ENCODE data around the gene LDLRAP1. TPM values are rescaled to one million over a fixed set of nuclear protein-coding genes. Genes with fewer than 3 reads are reported as not detected.

The LDLRAP1 gene
- total and polyA plus RNA-seq, 2 donors (not counting 1 experiment from before 2014, with no cell fraction given), result 7.3 to 21.0 TPM

DNA sequence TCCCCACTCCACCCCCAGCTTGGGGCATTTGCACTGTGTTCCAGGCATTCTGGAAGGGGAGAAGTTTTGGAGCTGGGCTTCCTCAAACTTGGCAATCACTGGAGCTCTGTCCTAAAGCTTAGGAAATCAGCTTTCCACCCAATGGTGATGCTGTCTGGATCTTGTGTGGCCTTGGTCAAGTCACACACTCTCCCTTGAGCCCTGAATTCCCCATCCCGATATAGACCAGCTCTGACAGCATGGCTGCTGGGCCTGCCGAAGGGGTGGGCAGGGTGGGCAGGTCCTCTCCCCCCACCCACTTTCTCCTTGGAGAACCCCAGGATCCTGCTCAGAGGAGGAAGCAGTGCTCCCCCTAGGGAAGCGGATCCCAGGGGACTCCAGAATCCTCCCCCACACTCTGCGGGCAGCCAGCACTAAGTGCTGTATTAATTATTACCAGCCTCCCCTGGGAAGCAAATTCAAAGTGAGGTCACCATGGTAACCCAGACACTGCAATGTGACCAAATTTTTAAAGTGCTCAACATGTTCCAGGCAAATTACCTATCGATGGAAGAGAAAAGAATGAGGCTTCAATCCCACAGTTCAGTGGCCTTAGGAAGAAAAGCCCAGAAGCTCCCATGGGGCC lies 21.3 kb upstream of the LDLRAP1 start:
- Histone ChIP-seq H3K36me3 (ENCODE audit: control insufficient read depth, insufficient read depth, low read length) (no peaks in the 10 kb centered on the region), H3K4me3 (replicated peaks in 1 of 4; ENCODE audit: control extremely low read depth in 1 of 4, insufficient read depth in 1 of 4, low read depth in 3 of 4, low read length in 4 of 4) (no peak overlapping the region)
- DNase-seq (ENCODE audit: low read depth in 2 of 2), result no peak

DNA sequence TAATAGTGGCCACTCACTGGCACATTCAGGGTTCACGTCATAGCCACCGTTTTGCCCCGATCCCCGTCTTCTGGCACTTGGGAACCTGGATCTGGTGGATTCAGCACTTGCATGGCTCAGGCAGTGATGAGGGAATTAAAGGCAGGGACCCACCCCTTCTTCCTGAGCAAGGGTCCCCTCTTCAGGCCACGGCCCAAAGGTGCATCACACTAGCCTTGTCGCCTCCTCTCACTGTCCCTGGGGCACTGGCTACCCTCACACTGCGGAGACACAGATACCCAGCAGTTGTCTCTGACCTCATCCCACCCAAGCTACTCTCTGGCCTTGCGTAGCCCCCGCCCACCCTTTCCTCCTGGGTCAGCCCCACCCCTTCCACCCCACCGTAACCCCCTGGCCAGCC lies 19.9 kb upstream of the LDLRAP1 start:
- no peak overlapping the region for H3K9ac ChIP-seq (ENCODE audit: insufficient read depth, low read length)
- peak in 1 of 2 donors; percentile 20 for DNase-seq (ENCODE audit: low read depth in 2 of 2)
- TF ChIP-seq, protein P1, sequence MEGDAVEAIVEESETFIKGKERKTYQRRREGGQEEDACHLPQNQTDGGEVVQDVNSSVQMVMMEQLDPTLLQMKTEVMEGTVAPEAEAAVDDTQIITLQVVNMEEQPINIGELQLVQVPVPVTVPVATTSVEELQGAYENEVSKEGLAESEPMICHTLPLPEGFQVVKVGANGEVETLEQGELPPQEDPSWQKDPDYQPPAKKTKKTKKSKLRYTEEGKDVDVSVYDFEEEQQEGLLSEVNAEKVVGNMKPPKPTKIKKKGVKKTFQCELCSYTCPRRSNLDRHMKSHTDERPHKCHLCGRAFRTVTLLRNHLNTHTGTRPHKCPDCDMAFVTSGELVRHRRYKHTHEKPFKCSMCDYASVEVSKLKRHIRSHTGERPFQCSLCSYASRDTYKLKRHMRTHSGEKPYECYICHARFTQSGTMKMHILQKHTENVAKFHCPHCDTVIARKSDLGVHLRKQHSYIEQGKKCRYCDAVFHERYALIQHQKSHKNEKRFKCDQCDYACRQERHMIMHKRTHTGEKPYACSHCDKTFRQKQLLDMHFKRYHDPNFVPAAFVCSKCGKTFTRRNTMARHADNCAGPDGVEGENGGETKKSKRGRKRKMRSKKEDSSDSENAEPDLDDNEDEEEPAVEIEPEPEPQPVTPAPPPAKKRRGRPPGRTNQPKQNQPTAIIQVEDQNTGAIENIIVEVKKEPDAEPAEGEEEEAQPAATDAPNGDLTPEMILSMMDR (conservative IDR thresholded peaks at IDR 0.05 in 1 of 2, IDR thresholded peaks at IDR 0.05 in 1 of 2; ENCODE audit: low read depth in 1 of 2, low read length in 2 of 2), result no peak
- no peak for TF ChIP-seq EZH2 (IDR thresholded peaks at IDR 0.05; ENCODE audit: low read length, missing control alignments)
- no peak overlapping the region for H3K27ac ChIP-seq (ENCODE audit: insufficient read depth, low read length)
- H3K27me3 ChIP-seq (ENCODE audit: control insufficient read depth, insufficient read depth, low read length), result peaks cover 2% of the 10 kb centered on the region
- H3K79me2 ChIP-seq (ENCODE audit: control insufficient read depth, insufficient read depth, low read length), result no peaks in the 10 kb centered on the region
- no peaks in the 10 kb centered on the region for H4K20me1 ChIP-seq (ENCODE audit: control insufficient read depth, extremely low read depth, insufficient read depth, low read length)
- H3K9me3 ChIP-seq (ENCODE audit: control insufficient read depth, insufficient read depth, low read depth, low read length), result no peaks in the 10 kb centered on the region
- no peak overlapping the region for H2AFZ ChIP-seq (ENCODE audit: low read length)
- H3K4me2 ChIP-seq (ENCODE audit: extremely low read depth, insufficient read depth, low read length), result no peak overlapping the region
- no peak overlapping the region for H3K4me3 ChIP-seq (replicated peaks in 1 of 4; ENCODE audit: control extremely low read depth in 1 of 4, insufficient read depth in 1 of 4, low read depth in 3 of 4, low read length in 4 of 4)
- no peaks in the 10 kb centered on the region for H3K36me3 ChIP-seq (ENCODE audit: control insufficient read depth, insufficient read depth, low read length)
- no peaks in the 10 kb centered on the region for H3K4me1 ChIP-seq (ENCODE audit: control insufficient read depth, extremely low read depth, insufficient read depth, low read length)

More for the DNA sequence above, 21.3 kb upstream of the LDLRAP1 start:
- peaks cover 2% of the 10 kb centered on the region for H3K27me3 ChIP-seq (ENCODE audit: control insufficient read depth, insufficient read depth, low read length)
- no peak overlapping the region for H3K27ac ChIP-seq (ENCODE audit: insufficient read depth, low read length)
- no peaks in the 10 kb centered on the region for H3K9me3 ChIP-seq (ENCODE audit: control insufficient read depth, insufficient read depth, low read depth, low read length)
- H3K9ac ChIP-seq (ENCODE audit: insufficient read depth, low read length), result no peak overlapping the region
- no peaks in the 10 kb centered on the region for H4K20me1 ChIP-seq (ENCODE audit: control insufficient read depth, extremely low read depth, insufficient read depth, low read length)
- H3K4me1 ChIP-seq (ENCODE audit: control insufficient read depth, extremely low read depth, insufficient read depth, low read length), result no peaks in the 10 kb centered on the region
- TF ChIP-seq, protein P1 (conservative IDR thresholded peaks at IDR 0.05 in 1 of 2, IDR thresholded peaks at IDR 0.05 in 1 of 2; ENCODE audit: low read depth in 1 of 2, low read length in 2 of 2), result no peak
- no peak for TF ChIP-seq EZH2 (IDR thresholded peaks at IDR 0.05; ENCODE audit: low read length, missing control alignments)
- no peak overlapping the region for H2AFZ ChIP-seq (ENCODE audit: low read length)
- H3K79me2 ChIP-seq (ENCODE audit: control insufficient read depth, insufficient read depth, low read length), result no peaks in the 10 kb centered on the region
- H3K4me2 ChIP-seq (ENCODE audit: extremely low read depth, insufficient read depth, low read length), result no peak overlapping the region

DNA sequence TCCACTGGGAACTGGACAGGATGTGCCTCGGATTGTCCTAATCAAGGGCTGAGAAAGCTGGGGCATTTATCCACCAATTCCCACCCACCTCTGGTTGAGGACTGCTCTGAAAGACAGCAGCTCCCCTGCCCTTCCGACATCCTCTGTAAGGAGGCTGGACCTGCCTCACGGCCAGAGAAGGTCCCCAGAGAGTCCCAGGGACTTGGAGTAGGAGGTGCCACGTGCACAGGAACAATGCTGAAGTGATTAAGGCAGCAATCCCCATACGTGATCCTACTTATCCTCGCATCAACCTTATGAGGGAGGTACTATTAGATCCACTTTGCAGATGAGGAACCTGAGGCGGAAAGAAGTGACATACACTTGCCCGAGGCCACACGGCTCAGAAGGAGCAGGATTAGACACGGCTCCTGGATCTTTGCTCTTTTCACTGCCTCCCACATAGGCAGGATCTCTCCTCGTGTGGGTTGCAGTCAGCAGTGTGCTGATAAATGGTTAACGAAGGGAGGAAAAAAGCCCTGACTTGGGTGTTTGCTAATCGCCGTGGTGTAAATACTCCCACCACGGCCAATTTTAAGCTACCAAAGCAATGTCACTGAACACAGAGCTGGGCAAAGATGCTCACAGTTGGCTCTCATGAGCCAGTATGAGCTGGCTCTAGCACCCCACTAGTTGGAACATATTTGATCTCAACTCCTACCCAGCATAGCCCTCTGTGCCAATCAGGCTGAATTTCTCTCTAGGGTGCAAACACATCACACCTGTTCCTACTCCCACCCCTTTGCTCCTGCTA lies 18.6 kb upstream of the LDLRAP1 start:
- peaks cover 2% of the 10 kb centered on the region for H3K27me3 ChIP-seq (ENCODE audit: control insufficient read depth, insufficient read depth, low read length)
- H3K4me1 ChIP-seq (ENCODE audit: control insufficient read depth, extremely low read depth, insufficient read depth, low read length), result no peaks in the 10 kb centered on the region
- no peak overlapping the region for H3K27ac ChIP-seq (ENCODE audit: insufficient read depth, low read length)
- H3K9ac ChIP-seq (ENCODE audit: insufficient read depth, low read length), result no peak overlapping the region
- no peak overlapping the region for H3K4me2 ChIP-seq (ENCODE audit: extremely low read depth, insufficient read depth, low read length)
- H3K9me3 ChIP-seq (ENCODE audit: control insufficient read depth, insufficient read depth, low read depth, low read length), result no peaks in the 10 kb centered on the region
- no peak overlapping the region for H2AFZ ChIP-seq (ENCODE audit: low read length)
- no peaks in the 10 kb centered on the region for H3K79me2 ChIP-seq (ENCODE audit: control insufficient read depth, insufficient read depth, low read length)
- H3K4me3 ChIP-seq (replicated peaks in 1 of 4; ENCODE audit: control extremely low read depth in 1 of 4, insufficient read depth in 1 of 4, low read depth in 3 of 4, low read length in 4 of 4), result no peak overlapping the region
- H3K36me3 ChIP-seq (ENCODE audit: control insufficient read depth, insufficient read depth, low read length), result no peaks in the 10 kb centered on the region
- TF ChIP-seq, protein P1 (conservative IDR thresholded peaks at IDR 0.05 in 1 of 2, IDR thresholded peaks at IDR 0.05 in 1 of 2; ENCODE audit: low read depth in 1 of 2, low read length in 2 of 2), result no peak
- no peak for TF ChIP-seq EZH2 (IDR thresholded peaks at IDR 0.05; ENCODE audit: low read length, missing control alignments)
- H4K20me1 ChIP-seq (ENCODE audit: control insufficient read depth, extremely low read depth, insufficient read depth, low read length), result no peaks in the 10 kb centered on the region
- DNase-seq (ENCODE audit: low read depth in 2 of 2), result no peak

Measured in fibroblast of lung (primary cell).